H9 (cell line): ENCODE measurements around the gene MAPK7. TPM values are rescaled to one million over a fixed set of nuclear protein-coding genes. Genes with fewer than 3 reads are reported as not detected.

ENCODE experiments used
- DNase-seq: peaks from one replicate; pipeline ENCODE4 v3.0.0-alpha.2; 2017
- H2AFZ ChIP-seq: one replicate; pipeline ENCODE4 v1.6.1; 2013; ENCODE audit warnings: mild to moderate bottlenecking, low read length, control low read depth, moderate library complexity
- H2AK5ac ChIP-seq: 2 replicates; pipeline ENCODE4 v1.6.1; 2013; ENCODE audit warnings: low read length, control low read depth, mixed read lengths; ENCODE audit not compliant: insufficient read length
- H2BK120ac ChIP-seq: one replicate; pipeline ENCODE4 v1.6.1; 2013; ENCODE audit warnings: low read depth, mild to moderate bottlenecking, low read length, control low read depth, inconsistent platforms; ENCODE audit not compliant: poor library complexity, severe bottlenecking
- H2BK12ac ChIP-seq: 2 replicates; pipeline ENCODE4 v1.6.1; 2013; ENCODE audit warnings: low read length, control low read depth, mixed read lengths, low read depth; ENCODE audit not compliant: insufficient read length
- H2BK15ac ChIP-seq: 2 replicates; pipeline ENCODE4 v1.6.1; 2013; ENCODE audit warnings: low read depth, low read length, control low read depth
- H2BK20ac ChIP-seq: one replicate; pipeline ENCODE4 v1.6.1; 2013; ENCODE audit warnings: low read depth, mild to moderate bottlenecking, low read length, control low read depth, inconsistent platforms; ENCODE audit not compliant: poor library complexity, severe bottlenecking
- H2BK5ac ChIP-seq: 2 replicates; pipeline ENCODE4 v1.6.1; 2013; ENCODE audit warnings: low read length, control low read depth, mixed read lengths; ENCODE audit not compliant: insufficient read length
- H3K14ac ChIP-seq: 2 replicates; pipeline ENCODE4 v1.6.1; 2013; ENCODE audit warnings: low read length, control low read depth; ENCODE audit not compliant: insufficient read depth
- H3K18ac ChIP-seq: 2 replicates; pipeline ENCODE4 v1.6.1; 2013; ENCODE audit warnings: low read depth, mild to moderate bottlenecking, mixed read lengths, low read length, control low read depth; ENCODE audit not compliant: insufficient read length
- H3K23ac ChIP-seq: 2 replicates; pipeline ENCODE4 v1.6.1; 2013; ENCODE audit warnings: low read length, control low read depth, mixed read lengths, low read depth; ENCODE audit not compliant: insufficient read length
- H3K23me2 ChIP-seq: 2 replicates; pipeline ENCODE4 v1.6.1; 2013; ENCODE audit warnings: low read depth, mild to moderate bottlenecking, mixed read lengths, low read length, control low read depth; ENCODE audit not compliant: insufficient read length, poor library complexity, severe bottlenecking
- H3K27ac ChIP-seq: 2 replicates; pipeline ENCODE4 v1.5.1; 2013; ENCODE audit warnings: low read length, control low read depth, mixed read lengths, low read depth; ENCODE audit not compliant: insufficient read length
- H3K27me3 ChIP-seq: 2 replicates; pipeline ENCODE4 v1.6.1; 2013; ENCODE audit warnings: low read length, control low read depth, inconsistent platforms; ENCODE audit not compliant: insufficient read depth
- H3K4ac ChIP-seq: 2 replicates; pipeline ENCODE4 v1.6.1; 2013; ENCODE audit warnings: low read depth, mild to moderate bottlenecking, control low read depth, inconsistent platforms, low read length, moderate library complexity
- H3K4me1 ChIP-seq: 2 replicates; pipeline ENCODE4 v1.6.1; 2013; ENCODE audit warnings: low read length, control low read depth, inconsistent platforms; ENCODE audit not compliant: insufficient read depth
- H3K4me2 ChIP-seq: 2 replicates; pipeline ENCODE4 v1.6.1; 2013; ENCODE audit warnings: low read length, control low read depth, mixed read lengths; ENCODE audit not compliant: insufficient read length, insufficient read depth
- H3K56ac ChIP-seq: 2 replicates; pipeline ENCODE4 v1.6.1; 2013; ENCODE audit warnings: low read depth, mild to moderate bottlenecking, mixed read lengths, low read length, control low read depth; ENCODE audit not compliant: insufficient read length
- H3K79me1 ChIP-seq: 2 replicates; pipeline ENCODE4 v1.6.1; 2013; ENCODE audit warnings: low read depth, mild to moderate bottlenecking, moderate library complexity, low read length, control low read depth, inconsistent platforms; ENCODE audit not compliant: insufficient read depth, poor library complexity, severe bottlenecking
- H3K79me2 ChIP-seq: 2 replicates; pipeline ENCODE4 v1.6.1; 2013; ENCODE audit warnings: low read length, control low read depth, inconsistent platforms; ENCODE audit not compliant: insufficient read depth
- H3K9ac ChIP-seq: 2 replicates; pipeline ENCODE4 v1.6.1; 2013; ENCODE audit warnings: low read length, control low read depth, mixed read lengths; ENCODE audit not compliant: insufficient read length; ENCODE audit errors: extremely low read depth
- H3K9me3 ChIP-seq: one replicate; pipeline ENCODE4 v1.6.1; 2013; ENCODE audit warnings: low read depth, low read length, inconsistent platforms; ENCODE audit not compliant: control insufficient read depth
- H3T11ph ChIP-seq: one replicate; pipeline ENCODE4 v1.6.1; 2013; ENCODE audit warnings: mild to moderate bottlenecking, low read length, control low read depth, inconsistent platforms
- H4K20me1 ChIP-seq: one replicate; pipeline ENCODE4 v1.6.1; 2013; ENCODE audit not compliant: control insufficient read depth, insufficient read length, insufficient read depth
- H4K5ac ChIP-seq: 2 replicates; pipeline ENCODE4 v1.6.1; 2013; ENCODE audit warnings: low read depth, mild to moderate bottlenecking, mixed read lengths, low read length, control low read depth; ENCODE audit not compliant: insufficient read length
- H4K8ac ChIP-seq: replicated peaks from 2 replicates; pipeline ENCODE4 v1.6.1; 2013; ENCODE audit warnings: low read length, control low read depth, mixed read lengths, low read depth; ENCODE audit not compliant: insufficient read length
- H4K91ac ChIP-seq: 2 replicates; pipeline ENCODE4 v1.6.1; 2013; ENCODE audit warnings: low read depth, mild to moderate bottlenecking, moderate library complexity, mixed read lengths, low read length, control low read depth; ENCODE audit not compliant: insufficient read length
- H3K27ac Mint-ChIP-seq, 3 experiments: 2 replicates in 2 of 3; 3 replicates in 1 of 3; pipeline ENCODE4 v1.8.0; 2020 to 2021; ENCODE audit warnings: mixed read lengths in 3 of 3, mild to moderate bottlenecking in 1 of 3, moderate library complexity in 1 of 3
- H3K27me3 Mint-ChIP-seq: 2 replicates; pipeline ENCODE4 v1.8.0; 2021; ENCODE audit warnings: low read depth, mild to moderate bottlenecking, moderate library complexity, mixed read lengths
- H3K36me3 Mint-ChIP-seq, 3 experiments: 2 replicates in 2 of 3; 3 replicates in 1 of 3; pipeline ENCODE4 v1.8.0; 2020 to 2021; ENCODE audit warnings: low read depth in 3 of 3, mixed read lengths in 3 of 3; ENCODE audit not compliant: insufficient read depth in 1 of 3
- H3K4me1 Mint-ChIP-seq, 2 experiments: 2 replicates each; pipeline ENCODE4 v1.8.0; 2020; ENCODE audit warnings: mixed read lengths in 2 of 2
- H3K4me3 Mint-ChIP-seq, 2 experiments: 2 replicates in 1 of 2; 3 replicates in 1 of 2; pipeline ENCODE4 v1.8.0; 2020 to 2021; ENCODE audit warnings: mild to moderate bottlenecking in 2 of 2, mixed read lengths in 2 of 2, moderate library complexity in 1 of 2
- H3K9me3 Mint-ChIP-seq, 2 experiments: 2 replicates in 1 of 2; 3 replicates in 1 of 2; pipeline ENCODE4 v1.8.0; 2020; ENCODE audit warnings: mild to moderate bottlenecking in 2 of 2, mixed read lengths in 2 of 2, moderate library complexity in 1 of 2
- WGBS: extraction: QIAGEN DNeasy Blood & Tissue Kit; methylation state at CpG from one replicate; pipeline ENCODE4 v1.1.7; 2013; ENCODE audit warnings: missing lambda C conversion rate, low lambda C conversion rate, mixed read lengths; ENCODE audit not compliant: insufficient read length; ENCODE audit errors: extremely low coverage; 5-methylcytosine and 5-hydroxymethylcytosine counted together
- total RNA-seq: library from RNA; stranded (reverse); gene quantifications from 2 replicates; pipeline ENCODE4 v1.2.1, GENCODE V29; 2021
- TF ChIP-seq, protein P1 (sequence below): fragments of 200-600 bp; sonication (generic); conservative IDR thresholded peaks from 3 replicates; pipeline ENCODE4 v1.8.0; 2021; ENCODE audit warnings: antibody characterized with exemption, mild to moderate bottlenecking

Gene MAPK7
- total RNA-seq, 1 experiment from 2014 or later: 43.8 TPM

DNA sequence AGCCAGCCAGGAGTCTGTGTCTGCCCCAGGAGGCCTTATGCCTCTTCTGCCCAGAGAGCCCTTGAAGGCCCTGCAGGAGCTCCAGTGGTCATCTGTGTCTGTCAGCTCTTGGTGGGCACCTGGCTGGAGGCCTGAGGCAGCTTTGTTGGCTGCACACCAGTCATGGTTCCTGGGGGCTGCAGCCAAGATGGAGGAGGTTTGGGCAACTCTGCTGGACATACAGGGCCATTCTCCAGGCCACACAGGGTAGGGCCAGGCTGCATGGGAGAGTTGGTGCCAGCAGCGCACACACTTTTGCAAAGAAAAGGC is 45.2 kb upstream of the MAPK7 start:
- WGBS: no CpG with 5 or more reads among the region's 1 CpG

More for the DNA sequence above, 45.2 kb upstream of the MAPK7 start:
- Histone ChIP-seq H2BK120ac (no peak overlapping the region), H3K4ac (no peak overlapping the region), H3K4me2 (no peak overlapping the region), H2BK15ac (no peak overlapping the region), H2BK20ac (no peak overlapping the region), H3K18ac (no peak overlapping the region), H2AFZ (no peak overlapping the region), H3K9ac (no peak overlapping the region), H4K5ac (no peak overlapping the region), H4K8ac (no peak overlapping the region), H3K23me2 (no peaks in the 10 kb centered on the region), H3K4me1 (no peaks in the 10 kb centered on the region), H3K79me1 (no peaks in the 10 kb centered on the region), H3K14ac (no peak overlapping the region), H3K9me3 (no peaks in the 10 kb centered on the region), H3K79me2 (no peaks in the 10 kb centered on the region), H3T11ph (no peak overlapping the region), H4K91ac (no peak overlapping the region), H2AK5ac (no peak overlapping the region), H4K20me1 (peaks cover 3% of the 10 kb centered on the region), H3K23ac (no peak overlapping the region), H3K56ac (no peak overlapping the region), H3K27me3 (no peaks in the 10 kb centered on the region), H2BK5ac (no peak overlapping the region), H3K27ac (no peak overlapping the region), H2BK12ac (no peak overlapping the region)
- peaks cover 13 to 37% of the 10 kb centered on the region in 2 experiments for H3K4me1 Mint-ChIP-seq
- 0 out of 7 replicates have a peak overlapping the region, but pooled peaks of 1 of the 3 experiments have one; percentile 49 for H3K27ac Mint-ChIP-seq
- no peaks in the 10 kb centered on the region for H3K9me3 Mint-ChIP-seq
- TF ChIP-seq, protein P1, sequence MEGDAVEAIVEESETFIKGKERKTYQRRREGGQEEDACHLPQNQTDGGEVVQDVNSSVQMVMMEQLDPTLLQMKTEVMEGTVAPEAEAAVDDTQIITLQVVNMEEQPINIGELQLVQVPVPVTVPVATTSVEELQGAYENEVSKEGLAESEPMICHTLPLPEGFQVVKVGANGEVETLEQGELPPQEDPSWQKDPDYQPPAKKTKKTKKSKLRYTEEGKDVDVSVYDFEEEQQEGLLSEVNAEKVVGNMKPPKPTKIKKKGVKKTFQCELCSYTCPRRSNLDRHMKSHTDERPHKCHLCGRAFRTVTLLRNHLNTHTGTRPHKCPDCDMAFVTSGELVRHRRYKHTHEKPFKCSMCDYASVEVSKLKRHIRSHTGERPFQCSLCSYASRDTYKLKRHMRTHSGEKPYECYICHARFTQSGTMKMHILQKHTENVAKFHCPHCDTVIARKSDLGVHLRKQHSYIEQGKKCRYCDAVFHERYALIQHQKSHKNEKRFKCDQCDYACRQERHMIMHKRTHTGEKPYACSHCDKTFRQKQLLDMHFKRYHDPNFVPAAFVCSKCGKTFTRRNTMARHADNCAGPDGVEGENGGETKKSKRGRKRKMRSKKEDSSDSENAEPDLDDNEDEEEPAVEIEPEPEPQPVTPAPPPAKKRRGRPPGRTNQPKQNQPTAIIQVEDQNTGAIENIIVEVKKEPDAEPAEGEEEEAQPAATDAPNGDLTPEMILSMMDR: no peak
- peaks cover 2% of the 10 kb centered on the region; the same call in 1 of the 2 replicates for H3K27me3 Mint-ChIP-seq
- H3K4me3 Mint-ChIP-seq: no peak overlapping the region
- no peak for DNase-seq
- peaks cover 7 to 35% (median 28%) of the 10 kb centered on the region in 3 experiments; a peak in 5 of 7 replicates for H3K36me3 Mint-ChIP-seq
